DOHH2 (cell line): Measurements from ENCODE around the gene MRPL49.

Experiments
- H3F3A ChIP-seq: fragments of 200-600 bp; sonication (generic), shearing (Covaris generic); 2 replicates; pipeline ENCODE4 v1.6.0; 2016; ENCODE audit warnings: antibody characterized with exemption, mild to moderate bottlenecking; ENCODE audit not compliant: control insufficient read depth, insufficient read depth
- H3K27ac ChIP-seq: fragments of 200-600 bp; sonication (generic); 2 replicates; pipeline ENCODE4 v1.5.1; 2014; ENCODE audit warnings: low read depth, mild to moderate bottlenecking, low read length, moderate library complexity
- H3K27me3 ChIP-seq: fragments of 200-600 bp; sonication (generic); 2 replicates; pipeline ENCODE4 v1.6.1; 2014; ENCODE audit warnings: mild to moderate bottlenecking, low read length, mixed read lengths; ENCODE audit not compliant: control insufficient read depth
- H3K36me3 ChIP-seq: fragments of 200-600 bp; sonication (generic); 2 replicates; pipeline ENCODE4 v1.6.1; 2014; ENCODE audit warnings: mild to moderate bottlenecking, low read length, moderate library complexity, mixed read lengths; ENCODE audit not compliant: control insufficient read depth
- H3K4me1 ChIP-seq: fragments of 200-600 bp; sonication (generic); 2 replicates; pipeline ENCODE4 v1.6.1; 2014; ENCODE audit warnings: mild to moderate bottlenecking, low read length, mixed read lengths; ENCODE audit not compliant: control insufficient read depth
- H3K4me2 ChIP-seq: fragments of 200-600 bp; sonication (generic); 2 replicates; pipeline ENCODE4 v1.6.0; 2014; ENCODE audit warnings: mild to moderate bottlenecking, low read length, moderate library complexity
- H3K4me3 ChIP-seq: fragments of 200-600 bp; sonication (generic); 2 replicates; pipeline ENCODE4 v1.5.1; 2014; ENCODE audit warnings: mild to moderate bottlenecking, low read length, mixed read lengths
- H3K79me2 ChIP-seq: fragments of 200-600 bp; sonication (generic); 2 replicates; pipeline ENCODE4 v1.6.1; 2014; ENCODE audit warnings: mild to moderate bottlenecking, low read length, mixed read lengths; ENCODE audit not compliant: control insufficient read depth
- H3K9me2 ChIP-seq: fragments of 200-600 bp; sonication (generic); replicated peaks from 2 replicates; pipeline ENCODE4 v1.6.1; 2014; ENCODE audit warnings: mild to moderate bottlenecking, low read length, mixed read lengths; ENCODE audit not compliant: control insufficient read depth
- H3K9me3 ChIP-seq: fragments of 200-600 bp; sonication (generic); 2 replicates; pipeline ENCODE4 v1.6.1; 2014; ENCODE audit warnings: antibody characterized with exemption, low read length, mixed read lengths; ENCODE audit not compliant: control insufficient read depth, insufficient read depth
- H4K20me1 ChIP-seq: fragments of 200-600 bp; sonication (generic); 2 replicates; pipeline ENCODE4 v1.6.0; 2014; ENCODE audit warnings: low read depth, mild to moderate bottlenecking, antibody characterized with exemption, low read length, moderate library complexity; ENCODE audit not compliant: control insufficient read depth, insufficient read depth
- CTCF ChIP-seq: fragments of 200-600 bp; sonication (generic); IDR thresholded peaks from one replicate; pipeline ENCODE4 v1.5.1; 2014; ENCODE audit warnings: antibody characterized with exemption, mild to moderate bottlenecking, low read depth, low read length; ENCODE audit not compliant: poor library complexity, severe bottlenecking
- EZH2phosphoT487 ChIP-seq: fragments of 200-600 bp; sonication (generic); IDR thresholded peaks from 2 replicates; pipeline ENCODE4 v1.6.1; 2017; ENCODE audit warnings: borderline replicate concordance, mild to moderate bottlenecking, antibody characterized with exemption, low read length, moderate library complexity, mixed read lengths

MRPL49 gene

GRCh38 chr11:65134240-65134951, 12.3 kb downstream of the MRPL49 start, which contains the start of gene SYVN1:
Gene SYVN1, minus strand, starts transcription at chr11:65134519. Its CDS starts 918 bp downstream, at chr11:65133601.
- Histone ChIP-seq H3F3A (peaks cover 36% of the 10 kb centered on the region), H3K27ac (peak within 1 kb of the TSS; percentile 100), H4K20me1 (peaks cover 18% of the 10 kb centered on the region; the same call in 1 of the 2 replicates), H3K9me3 (no peaks in the 10 kb centered on the region), H3K4me3 (peak within 1 kb of the TSS; percentile 99), H3K79me2 (peaks cover 58% of the 10 kb centered on the region), H3K4me2 (peak within 1 kb of the TSS; percentile 99), H3K27me3 (no peaks in the 10 kb centered on the region), H3K36me3 (peaks cover 47% of the 10 kb centered on the region), H3K4me1 (peaks cover 50% of the 10 kb centered on the region), H3K9me2 (no peaks in the 10 kb centered on the region)
- TF ChIP-seq CTCF = no peak
- TF ChIP-seq EZH2phosphoT487 = no peak

- Histone ChIP-seq H3K27ac (peak overlapping the region; percentile 100), H3K4me2 (peak overlapping the region; percentile 99), H3K36me3 (peaks cover 40% of the 10 kb centered on the region), H3K79me2 (peaks cover 51% of the 10 kb centered on the region), H3K27me3 (no peaks in the 10 kb centered on the region), H3K4me3 (peak overlapping the region; percentile 99), H4K20me1 (peaks cover 12% of the 10 kb centered on the region; the same call in 1 of the 2 replicates), H3K9me2 (no peaks in the 10 kb centered on the region), H3K9me3 (no peaks in the 10 kb centered on the region), H3K4me1 (peaks cover 43% of the 10 kb centered on the region), H3F3A (peaks cover 29% of the 10 kb centered on the region)
- TF ChIP-seq CTCF (no peak), EZH2phosphoT487 (no peak)
These were observed 13.0 kb downstream of the MRPL49 start for GRCh38 chr11:65134952-65135632.

- H3F3A ChIP-seq = peaks cover 25% of the 10 kb centered on the region
- H3K79me2 ChIP-seq = peaks cover 46% of the 10 kb centered on the region
- TF ChIP-seq EZH2phosphoT487 (no peak), CTCF (no peak)
- no peaks in the 10 kb centered on the region for H3K9me2 ChIP-seq
- peaks cover 34% of the 10 kb centered on the region for H3K36me3 ChIP-seq
- H3K27me3 ChIP-seq = no peaks in the 10 kb centered on the region
- H3K4me2 ChIP-seq = peak overlapping the region; percentile 99
- peak overlapping the region; percentile 99 for H3K4me3 ChIP-seq
- H3K4me1 ChIP-seq = peaks cover 39% of the 10 kb centered on the region
- H4K20me1 ChIP-seq = peaks cover 12% of the 10 kb centered on the region; the same call in 1 of the 2 replicates
- peak overlapping the region; percentile 100 for H3K27ac ChIP-seq
- no peaks in the 10 kb centered on the region for H3K9me3 ChIP-seq
These were observed 13.6 kb downstream of the MRPL49 start for GRCh38 chr11:65135633-65136145.
